Erythroblast (primary cell): Measurements from ENCODE around the gene PITX1.

ENCODE experiments used
- GATA1 ChIP-seq: IDR thresholded peaks from 2 replicates; pipeline ENCODE4 v1.6.1; 2011; ENCODE audit warnings: low read depth, mild to moderate bottlenecking, control low read depth, low read length, moderate library complexity
- POLR2A ChIP-seq: IDR thresholded peaks from 2 replicates; pipeline ENCODE4 v1.6.1; 2011; ENCODE audit warnings: mild to moderate bottlenecking, low read length

GRCh38 chr5:135020111-135020895 lies 13.7 kb downstream of the PITX1 start:
- TF ChIP-seq POLR2A (no peak), GATA1 (no peak)
